ENCODE data around the gene CDH23. TPM values are rescaled to one million over a fixed set of nuclear protein-coding genes. Genes with fewer than 3 reads are reported as not detected.

CDH23 gene
- total and polyA plus RNA-seq, 9 of the 15 experiments (the other 6 are each of a cell fraction or from before 2014, with no cell fraction given), result 0.18 to 1.2 (median 0.47) TPM

- TF ChIP-seq RCOR1 (IDR thresholded peaks at IDR 0.05; ENCODE audit: borderline replicate concordance in 1 of 2, low read depth in 2 of 2, low read length in 2 of 2), result peak in 1 of 2 experiments; percentile 88; a peak in 2 of 4 replicates
- TF ChIP-seq ZNF324 (CRISPR knock-in tag; IDR thresholded peaks at IDR 0.05), result peak; percentile 31; the same call in 1 of the 2 replicates
- TF ChIP-seq CCNT2 (IDR thresholded peaks at IDR 0.05; ENCODE audit: borderline replicate concordance, extremely low read depth, insufficient read length, low read depth, low read length), result no peak
- peak; percentile 92; the same call in 1 of the 2 replicates for TF ChIP-seq MYNN (IDR thresholded peaks at IDR 0.05)
- TF ChIP-seq MYNN (CRISPR knock-in tag; IDR thresholded peaks at IDR 0.05), result no peak
- TF ChIP-seq FOXA1 (IDR thresholded peaks at IDR 0.05; ENCODE audit: borderline replicate concordance), result no peak
- TF ChIP-seq STAG1 (CRISPR knock-in tag; IDR thresholded peaks at IDR 0.05; ENCODE audit: borderline replicate concordance), result no peak
- TF ChIP-seq SOX6 (IDR thresholded peaks at IDR 0.05), result peak; percentile 84
- peak; percentile 78; the same call in 1 of the 2 replicates for TF ChIP-seq MTA3 (IDR thresholded peaks at IDR 0.05; ENCODE audit: borderline replicate concordance)
- no peak for TF ChIP-seq SLC30A9 (CRISPR knock-in tag; IDR thresholded peaks at IDR 0.05)
- peak in 1 of 2 experiments; percentile 57; a peak in 2 of 4 replicates for TF ChIP-seq TRIM24 (IDR thresholded peaks at IDR 0.05)
- TF ChIP-seq E2F1 (CRISPR knock-in tag; IDR thresholded peaks at IDR 0.05), result no peak
- TF ChIP-seq NFRKB (IDR thresholded peaks at IDR 0.05; ENCODE audit: low read depth), result peak; percentile 49; the same call in 1 of the 2 replicates
- peak; percentile 92 for TF ChIP-seq ZNF589 (CRISPR knock-in tag; IDR thresholded peaks at IDR 0.05; ENCODE audit: low read depth)
- TF ChIP-seq ELK3 (CRISPR knock-in tag; IDR thresholded peaks at IDR 0.05), result no peak
- no peak for TF ChIP-seq KHSRP (IDR thresholded peaks at IDR 0.05)
- no peak for TF ChIP-seq ZBTB5 (IDR thresholded peaks at IDR 0.05)
- peak; percentile 86 for TF ChIP-seq SMAD4 (CRISPR knock-in tag; conservative IDR thresholded peaks at IDR 0.05)
- TF ChIP-seq MAFF (IDR thresholded peaks at IDR 0.05; ENCODE audit: low read length), result no peak
- peak; percentile 94 for TF ChIP-seq VEZF1 (CRISPR knock-in tag; IDR thresholded peaks at IDR 0.05)
- no peak for TF ChIP-seq ZNF398 (CRISPR knock-in tag; IDR thresholded peaks at IDR 0.05)
- no peak for TF ChIP-seq ZNF121 (CRISPR knock-in tag; conservative IDR thresholded peaks at IDR 0.05)
Measured at GRCh38 chr10:71746344-71747037, 349.8 kb downstream of the CDH23 start (continued).
